Ascending aorta (tissue), 2 donors: Measurements from ENCODE around the gene LAMA4. TPM values are rescaled to one million over a fixed set of nuclear protein-coding genes. Genes with fewer than 3 reads are reported as not detected.

Source experiments
- DNase-seq, 2 donors: peaks; one replicate each; pipeline ENCODE4 v3.0.0-alpha.2; 2019; ENCODE audit warnings: low spot score in 2 of 2
- H3K27ac ChIP-seq, 2 donors: fragments of 200-600 bp; sonication (generic); one replicate each; pipeline ENCODE4 v1.5.1; 2016 to 2017; ENCODE audit warnings: mild to moderate bottlenecking in 1 of 2
- H3K27me3 ChIP-seq: fragments of 200-600 bp; sonication (generic); one replicate; pipeline ENCODE4 v1.5.1; 2017
- H3K36me3 ChIP-seq, 2 donors: fragments of 200-600 bp; sonication (generic); one replicate each; pipeline ENCODE4 v1.5.1; 2016
- H3K4me1 ChIP-seq, 2 donors: fragments of 200-600 bp; sonication (generic); one replicate each; pipeline ENCODE4 v1.5.1; 2016 to 2017; ENCODE audit warnings: mild to moderate bottlenecking in 1 of 2
- H3K4me3 ChIP-seq, 2 donors: fragments of 200-600 bp; sonication (generic); one replicate each; pipeline ENCODE4 v1.5.1; 2016 to 2017; ENCODE audit warnings: mild to moderate bottlenecking in 1 of 2
- H3K9me3 ChIP-seq, 2 donors: fragments of 200-600 bp; sonication (generic); one replicate each; pipeline ENCODE4 v1.5.1; 2016
- intact Hi-C: fragments of 100-400 bp; cut with DNase I; formaldehyde crosslinking; loops from one replicate; pipeline ENCODE4 v1.15.1; 2023
- total RNA-seq: library from RNA; depleted of rRNA; stranded (reverse); fragments of >200 nt; gene quantifications from one replicate; pipeline ENCODE4 v1.1.0, GENCODE V29; 2016
- TF ChIP-seq, protein P1 (sequence below), 3 experiments: fragments of 200-600 bp in 2 of 3; fragments of 450-650 bp in 1 of 3; sonication (generic) in 2 of 3; IDR thresholded peaks; one replicate each; pipeline ENCODE4 v1.5.1; 2016 to 2019; ENCODE audit warnings: antibody characterized with exemption in 3 of 3, mild to moderate bottlenecking in 1 of 3, moderate library complexity in 1 of 3

LAMA4 gene
- total RNA-seq, 1 donor from 2014 or later, result 49.0 TPM

DNA sequence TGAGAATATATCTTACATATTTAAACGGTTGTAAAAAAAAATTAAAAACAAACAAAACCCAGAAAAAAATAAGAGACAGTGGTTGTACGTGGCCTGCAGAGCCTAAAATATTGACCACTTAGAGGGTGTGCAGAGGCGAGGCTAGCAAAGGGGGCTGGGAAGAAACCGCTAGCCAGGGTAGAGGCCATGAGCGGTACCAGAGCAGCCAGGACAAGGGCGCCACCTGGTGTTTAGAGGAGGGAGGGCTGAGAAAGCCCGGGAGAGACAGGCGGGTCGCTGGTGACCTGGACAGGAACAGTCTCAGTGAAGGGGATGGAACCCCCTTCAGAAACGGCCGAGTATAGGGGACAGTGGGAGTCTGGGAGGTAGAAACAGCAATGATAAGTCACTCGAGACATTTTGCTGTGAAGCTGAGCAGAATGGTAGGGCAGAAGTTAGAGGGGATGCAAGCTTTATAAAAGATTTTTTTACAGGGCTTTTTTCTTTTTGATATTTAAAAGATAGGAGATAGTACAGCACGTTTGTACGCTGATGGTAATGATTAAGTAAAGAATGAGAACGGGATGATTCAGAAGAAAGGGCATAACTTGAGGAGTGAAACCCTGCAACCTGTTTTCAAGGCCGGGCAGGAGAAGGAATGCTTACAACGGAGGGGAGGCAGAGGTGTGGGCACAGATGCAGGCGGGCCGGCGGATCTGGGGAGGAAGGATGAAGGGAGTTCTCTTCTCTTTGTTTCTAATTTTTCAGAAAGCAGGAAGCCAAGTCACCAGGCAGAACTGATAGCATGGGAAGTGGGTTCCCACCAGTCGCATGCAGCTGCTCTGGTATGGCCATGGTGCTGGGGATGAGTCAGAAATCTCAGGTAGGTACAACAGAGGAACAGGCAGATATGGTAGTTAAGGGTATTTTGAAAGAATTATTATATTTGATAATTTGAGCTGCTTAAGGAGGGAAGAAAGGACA lies 90.8 kb downstream of the LAMA4 start:
- no peak overlapping the region for H3K27ac ChIP-seq
- no peaks in the 10 kb centered on the region for H3K4me1 ChIP-seq
- H3K9me3 ChIP-seq, result no peaks in the 10 kb centered on the region
- no peak overlapping the region for H3K4me3 ChIP-seq
- TF ChIP-seq, protein P1, sequence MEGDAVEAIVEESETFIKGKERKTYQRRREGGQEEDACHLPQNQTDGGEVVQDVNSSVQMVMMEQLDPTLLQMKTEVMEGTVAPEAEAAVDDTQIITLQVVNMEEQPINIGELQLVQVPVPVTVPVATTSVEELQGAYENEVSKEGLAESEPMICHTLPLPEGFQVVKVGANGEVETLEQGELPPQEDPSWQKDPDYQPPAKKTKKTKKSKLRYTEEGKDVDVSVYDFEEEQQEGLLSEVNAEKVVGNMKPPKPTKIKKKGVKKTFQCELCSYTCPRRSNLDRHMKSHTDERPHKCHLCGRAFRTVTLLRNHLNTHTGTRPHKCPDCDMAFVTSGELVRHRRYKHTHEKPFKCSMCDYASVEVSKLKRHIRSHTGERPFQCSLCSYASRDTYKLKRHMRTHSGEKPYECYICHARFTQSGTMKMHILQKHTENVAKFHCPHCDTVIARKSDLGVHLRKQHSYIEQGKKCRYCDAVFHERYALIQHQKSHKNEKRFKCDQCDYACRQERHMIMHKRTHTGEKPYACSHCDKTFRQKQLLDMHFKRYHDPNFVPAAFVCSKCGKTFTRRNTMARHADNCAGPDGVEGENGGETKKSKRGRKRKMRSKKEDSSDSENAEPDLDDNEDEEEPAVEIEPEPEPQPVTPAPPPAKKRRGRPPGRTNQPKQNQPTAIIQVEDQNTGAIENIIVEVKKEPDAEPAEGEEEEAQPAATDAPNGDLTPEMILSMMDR (IDR thresholded peaks at IDR 0.05), result peak in 2 of 3 experiments; percentile 42 to 58
- DNase-seq, result peak in 1 of 2 donors; percentile 77
- H3K36me3 ChIP-seq, result peaks cover 9 to 16% of the 10 kb centered on the region in 2 donors
- intact Hi-C loops, result loop anchor here (10.0 kb wide), 1 partner anchor 449 kb away; no protein-coding TSS in a partner anchor
- no peaks in the 10 kb centered on the region for H3K27me3 ChIP-seq

DNA sequence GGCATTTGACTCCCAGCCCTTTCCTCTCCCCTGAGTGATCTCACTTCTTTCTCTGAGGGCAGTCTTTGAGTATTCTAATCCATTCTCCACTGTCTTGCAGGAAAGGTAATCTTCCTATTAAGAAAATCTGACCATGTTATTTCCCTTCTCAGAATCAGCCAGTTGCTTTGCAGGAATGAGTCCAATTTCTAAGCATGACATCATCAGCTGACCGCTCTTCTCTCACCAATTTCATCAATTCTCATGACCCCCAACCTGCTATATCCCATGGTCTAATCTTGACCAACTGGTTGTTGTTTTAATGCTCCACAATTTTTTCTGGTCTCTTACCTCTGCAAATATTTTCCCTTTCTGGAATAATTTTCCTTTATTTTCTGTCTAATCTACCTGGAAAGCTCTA lies 93.6 kb downstream of the LAMA4 start:
- Histone ChIP-seq H3K4me1 (no peaks in the 10 kb centered on the region), H3K4me3 (no peak overlapping the region), H3K36me3 (peaks cover 7 to 11% of the 10 kb centered on the region in 2 donors), H3K9me3 (no peaks in the 10 kb centered on the region), H3K27me3 (no peaks in the 10 kb centered on the region), H3K27ac (no peak overlapping the region)
- intact Hi-C loops, result loop anchor here (10.0 kb wide), 1 partner anchor 446 kb away; no protein-coding TSS in a partner anchor
- no peak for DNase-seq
- TF ChIP-seq, protein P1 (IDR thresholded peaks at IDR 0.05), result no peak

DNA sequence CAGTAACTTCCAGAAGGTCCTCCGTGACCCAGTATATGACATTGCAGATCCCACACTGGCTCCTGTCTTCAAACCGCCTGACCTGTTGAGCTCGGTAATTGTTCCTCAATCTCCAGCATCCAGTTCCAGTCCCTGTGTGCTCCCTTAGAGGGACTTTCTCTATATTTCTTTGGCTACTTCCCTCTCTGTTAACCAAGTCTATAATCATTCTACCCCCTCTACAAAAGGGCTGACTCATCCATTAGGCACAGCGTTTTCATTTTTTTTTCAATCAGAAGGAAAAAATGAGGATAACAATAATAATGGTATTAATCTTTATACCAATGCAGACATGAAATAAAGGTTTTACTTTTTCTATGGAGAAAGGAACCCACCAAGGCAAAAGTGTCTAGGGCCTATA lies 97.7 kb downstream of the LAMA4 start:
- H3K4me1 ChIP-seq, result no peaks in the 10 kb centered on the region
- no peaks in the 10 kb centered on the region for H3K9me3 ChIP-seq
- no peak overlapping the region for H3K27ac ChIP-seq
- H3K4me3 ChIP-seq, result no peak overlapping the region
- intact Hi-C loops, result no loop called here
- DNase-seq, result no peak
- TF ChIP-seq, protein P1 (IDR thresholded peaks at IDR 0.05), result no peak
- H3K27me3 ChIP-seq, result no peaks in the 10 kb centered on the region
- no peaks in the 10 kb centered on the region for H3K36me3 ChIP-seq

DNA sequence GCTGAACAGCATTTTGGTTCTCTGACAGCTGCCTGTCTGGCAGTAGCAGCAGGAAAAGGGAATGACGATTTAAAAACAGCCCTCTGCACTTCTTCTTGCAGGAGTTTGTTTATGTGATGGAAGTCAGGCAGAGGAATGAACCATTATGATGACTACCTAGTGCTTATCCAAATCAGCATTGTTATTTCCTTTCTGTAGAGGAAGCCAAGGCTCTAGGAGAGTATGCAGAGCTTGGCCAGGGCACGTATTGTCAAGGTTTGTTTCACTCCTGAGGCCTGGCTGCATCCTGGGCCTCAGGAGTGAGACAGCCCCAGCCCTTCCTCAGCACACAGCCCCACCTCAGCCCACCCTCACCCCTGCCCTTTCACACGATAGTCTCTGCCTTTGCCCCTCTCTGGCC lies 98.5 kb downstream of the LAMA4 start:
- TF ChIP-seq, protein P1 (IDR thresholded peaks at IDR 0.05), result no peak
- no peak overlapping the region for H3K4me3 ChIP-seq
- H3K4me1 ChIP-seq, result no peaks in the 10 kb centered on the region
- DNase-seq, result no peak
- no peaks in the 10 kb centered on the region for H3K9me3 ChIP-seq
- H3K27ac ChIP-seq, result no peak overlapping the region
- no peaks in the 10 kb centered on the region for H3K27me3 ChIP-seq
- peaks cover 0 to 1% of the 10 kb centered on the region in 2 donors for H3K36me3 ChIP-seq
- intact Hi-C loops, result no loop called here

DNA sequence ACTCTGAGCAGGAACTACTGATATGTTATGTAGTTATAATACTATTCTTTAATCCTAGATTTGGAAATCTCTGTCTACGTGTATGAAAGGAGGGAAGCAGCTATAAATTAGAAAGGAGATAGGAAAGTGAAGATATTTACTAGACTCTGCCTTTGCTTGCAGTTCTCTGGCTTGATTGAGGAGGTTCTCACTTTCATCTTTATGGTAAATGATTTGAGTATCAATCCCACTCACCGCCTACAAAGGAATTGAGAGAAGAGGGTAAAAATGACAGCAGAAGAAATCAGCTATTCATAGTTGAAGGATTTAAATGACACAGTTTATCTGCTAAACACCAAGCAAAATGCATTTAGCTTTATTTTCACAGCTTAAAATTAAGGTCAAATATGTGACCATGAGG lies 99.7 kb downstream of the LAMA4 start:
- Histone ChIP-seq H3K4me3 (no peak overlapping the region), H3K36me3 (peaks cover 0 to 3% of the 10 kb centered on the region in 2 donors), H3K9me3 (no peaks in the 10 kb centered on the region), H3K4me1 (no peaks in the 10 kb centered on the region), H3K27me3 (no peaks in the 10 kb centered on the region), H3K27ac (no peak overlapping the region)
- intact Hi-C loops, result no loop called here
- TF ChIP-seq, protein P1 (IDR thresholded peaks at IDR 0.05), result no peak
- DNase-seq, result no peak
